HL-60 (cell line): ENCODE measurements around the gene CRB1.

Experiments used
- DNase-seq, 2 experiments: peaks; one replicate each; pipeline ENCODE4 v3.0.0-alpha.2; 2010 to 2020; ENCODE audit warnings: low read depth in 1 of 2, low spot score in 1 of 2
- H3K27ac ChIP-seq: fragments of 250-450 bp; sonication (Bioruptor Pico); replicated peaks from 2 replicates; pipeline ENCODE4 v1.5.1; 2020; ENCODE audit warnings: mild to moderate bottlenecking, moderate library complexity
- H3K27me3 ChIP-seq: fragments of 250-450 bp; sonication (Bioruptor Pico); 2 replicates; pipeline ENCODE4 v1.5.1; 2021; ENCODE audit warnings: mild to moderate bottlenecking, moderate library complexity; ENCODE audit not compliant: insufficient read depth, poor library complexity, severe bottlenecking
- H3K4me3 ChIP-seq: replicated peaks from 2 replicates; pipeline ENCODE4 v1.5.1; 2011; ENCODE audit warnings: mild to moderate bottlenecking, control low read depth, low read length; ENCODE audit not compliant: insufficient read depth
- GABPA ChIP-seq: IDR thresholded peaks from 2 replicates; pipeline ENCODE4 v1.6.1; 2012; ENCODE audit warnings: low read depth
- POLR2AphosphoS5 ChIP-seq: IDR thresholded peaks from 2 replicates; pipeline ENCODE4 v1.6.1; 2012; ENCODE audit warnings: low read depth
- REST ChIP-seq: IDR thresholded peaks from 2 replicates; pipeline ENCODE4 v1.6.1; 2012; ENCODE audit warnings: low read depth; ENCODE audit not compliant: insufficient replicate concordance
- SPI1 ChIP-seq: IDR thresholded peaks from 2 replicates; pipeline ENCODE4 v1.6.1; 2012; ENCODE audit warnings: low read depth, mild to moderate bottlenecking, borderline replicate concordance
- TF ChIP-seq, protein P1 (sequence below): IDR thresholded peaks from one replicate; pipeline ENCODE4 v1.5.1; 2011; ENCODE audit warnings: low read length, control low read depth, inconsistent platforms; ENCODE audit not compliant: insufficient read depth

The CRB1 gene

GRCh38 chr1:197391303-197392226 lies 123.5 kb downstream of the CRB1 start:
- Histone ChIP-seq H3K27me3 (no peaks in the 10 kb centered on the region), H3K4me3 (no peak overlapping the region), H3K27ac (peak overlapping the region; percentile 44)
- TF ChIP-seq POLR2AphosphoS5: no peak
- TF ChIP-seq SPI1: peak; percentile 91
- DNase-seq: peak in 1 of 2 experiments; percentile 72

DNA sequence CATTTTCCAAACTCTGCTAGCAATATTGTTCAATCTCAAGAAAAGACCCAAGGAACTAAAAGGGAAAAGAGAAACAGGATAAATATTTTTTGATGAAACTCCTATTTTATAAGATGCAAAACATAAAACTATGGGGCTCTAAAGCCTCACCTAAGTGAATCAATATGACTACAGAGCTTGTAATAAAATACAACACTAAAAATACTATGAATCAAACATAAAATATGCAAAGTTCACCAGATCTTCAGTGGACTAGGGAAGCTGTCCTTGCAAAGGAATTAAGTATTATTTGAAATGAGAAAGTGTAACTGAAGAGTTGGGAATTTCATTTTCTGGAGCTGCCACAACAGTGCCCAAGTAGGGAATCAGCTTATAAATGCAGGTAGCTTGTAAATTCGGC lies 124.5 kb downstream of the CRB1 start:
- no peak for DNase-seq
- Histone ChIP-seq H3K27me3 (no peaks in the 10 kb centered on the region), H3K4me3 (no peak overlapping the region), H3K27ac (no peak overlapping the region)
- TF ChIP-seq POLR2AphosphoS5 (no peak), GABPA (no peak), REST (no peak), SPI1 (no peak)
- TF ChIP-seq, protein P1, sequence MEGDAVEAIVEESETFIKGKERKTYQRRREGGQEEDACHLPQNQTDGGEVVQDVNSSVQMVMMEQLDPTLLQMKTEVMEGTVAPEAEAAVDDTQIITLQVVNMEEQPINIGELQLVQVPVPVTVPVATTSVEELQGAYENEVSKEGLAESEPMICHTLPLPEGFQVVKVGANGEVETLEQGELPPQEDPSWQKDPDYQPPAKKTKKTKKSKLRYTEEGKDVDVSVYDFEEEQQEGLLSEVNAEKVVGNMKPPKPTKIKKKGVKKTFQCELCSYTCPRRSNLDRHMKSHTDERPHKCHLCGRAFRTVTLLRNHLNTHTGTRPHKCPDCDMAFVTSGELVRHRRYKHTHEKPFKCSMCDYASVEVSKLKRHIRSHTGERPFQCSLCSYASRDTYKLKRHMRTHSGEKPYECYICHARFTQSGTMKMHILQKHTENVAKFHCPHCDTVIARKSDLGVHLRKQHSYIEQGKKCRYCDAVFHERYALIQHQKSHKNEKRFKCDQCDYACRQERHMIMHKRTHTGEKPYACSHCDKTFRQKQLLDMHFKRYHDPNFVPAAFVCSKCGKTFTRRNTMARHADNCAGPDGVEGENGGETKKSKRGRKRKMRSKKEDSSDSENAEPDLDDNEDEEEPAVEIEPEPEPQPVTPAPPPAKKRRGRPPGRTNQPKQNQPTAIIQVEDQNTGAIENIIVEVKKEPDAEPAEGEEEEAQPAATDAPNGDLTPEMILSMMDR: no peak

DNA sequence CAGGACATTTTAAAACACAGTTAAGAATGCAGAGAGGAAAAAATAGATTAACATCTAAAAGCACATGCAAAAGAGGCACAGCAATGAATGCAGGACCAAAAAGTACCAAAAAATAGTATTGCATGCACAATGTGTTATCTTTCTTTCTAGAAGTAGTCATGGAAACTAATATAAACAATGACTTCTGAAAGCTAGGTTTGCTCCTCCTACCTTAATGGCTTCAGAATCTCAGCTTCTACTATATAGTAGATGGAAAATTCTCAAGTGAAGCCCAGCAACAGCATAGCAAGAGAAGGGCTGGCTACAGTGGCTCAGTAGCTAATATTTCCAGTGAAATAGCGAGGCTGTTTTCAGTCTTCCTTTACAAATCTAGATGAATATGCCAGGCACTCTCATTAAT lies 125.1 kb downstream of the CRB1 start:
- H3K27me3 ChIP-seq: no peaks in the 10 kb centered on the region
- TF ChIP-seq POLR2AphosphoS5 (no peak), REST (no peak)
- no peak for DNase-seq
- H3K4me3 ChIP-seq: no peak overlapping the region
- H3K27ac ChIP-seq: no peak overlapping the region

DNA sequence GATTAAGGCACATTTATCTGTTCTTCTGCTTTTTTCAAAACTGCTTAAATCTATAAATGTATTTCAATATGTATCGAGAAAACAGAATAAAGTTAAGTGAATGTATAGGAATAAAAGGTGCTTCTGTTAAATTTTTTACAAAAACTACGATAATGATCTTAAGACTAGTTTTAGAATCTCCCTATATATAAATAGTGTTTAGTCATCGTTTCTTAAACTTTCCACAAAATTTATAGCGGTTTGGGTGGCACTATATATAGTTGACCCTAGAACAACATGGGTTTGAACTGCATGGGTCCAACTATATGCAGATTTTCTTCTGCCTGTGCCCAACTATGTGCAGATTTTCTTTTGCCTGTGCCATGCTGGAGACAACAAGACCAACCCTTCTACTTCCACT lies 125.7 kb downstream of the CRB1 start:
- Histone ChIP-seq H3K27me3 (no peaks in the 10 kb centered on the region), H3K27ac (no peak overlapping the region), H3K4me3 (no peak overlapping the region)
- TF ChIP-seq, protein P1: no peak
- TF ChIP-seq REST: no peak
- no peak for TF ChIP-seq POLR2AphosphoS5
- no peak for TF ChIP-seq SPI1
- no peak for TF ChIP-seq GABPA
- DNase-seq: no peak
